Prostate gland (tissue), 2 donors: ENCODE results near the gene DNAH12.
"Not testable (repeated sequence)": the region's sequence is repeated elsewhere in the genome, so short reads cannot be mapped to it uniquely, and the experiment has no call there.

Experiments used
- POLR2A ChIP-seq: fragments of 450-650 bp; IDR thresholded peaks from one replicate; pipeline ENCODE4 v1.6.1; 2016; ENCODE audit warnings: antibody characterized with exemption, mild to moderate bottlenecking
- TF ChIP-seq, protein P1 (sequence below), 4 experiments: fragments of 200-600 bp in 2 of 4; fragments of 450-650 bp in 2 of 4; sonication (generic) in 2 of 4; IDR thresholded peaks; 1 replicate in 3 of 4; 2 replicates in 1 of 4; pipeline ENCODE4 v1.5.1; 2016 to 2019; ENCODE audit warnings: antibody characterized with exemption in 4 of 4, mild to moderate bottlenecking in 2 of 4, moderate library complexity in 2 of 4

DNA sequence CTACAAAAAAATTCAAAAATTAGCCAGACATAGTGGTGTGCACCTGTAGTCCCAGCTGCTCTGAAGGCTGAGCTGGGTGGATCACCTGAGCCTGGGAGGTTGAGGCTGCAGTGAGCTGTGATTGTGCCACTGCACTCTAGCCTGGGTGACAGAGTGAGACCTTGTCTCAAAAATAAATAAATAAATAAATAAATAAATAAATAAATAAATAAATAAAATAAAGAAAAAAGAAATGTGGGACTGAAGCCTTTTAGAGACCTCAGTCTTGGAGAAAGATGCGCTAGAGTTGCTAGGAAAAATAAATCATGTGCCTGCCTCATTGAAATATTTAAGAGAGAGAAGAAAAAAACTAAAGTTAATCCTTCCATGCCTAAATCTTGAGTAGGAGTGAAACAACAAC is 187.9 kb downstream of the DNAH12 start:
- TF ChIP-seq, protein P1, sequence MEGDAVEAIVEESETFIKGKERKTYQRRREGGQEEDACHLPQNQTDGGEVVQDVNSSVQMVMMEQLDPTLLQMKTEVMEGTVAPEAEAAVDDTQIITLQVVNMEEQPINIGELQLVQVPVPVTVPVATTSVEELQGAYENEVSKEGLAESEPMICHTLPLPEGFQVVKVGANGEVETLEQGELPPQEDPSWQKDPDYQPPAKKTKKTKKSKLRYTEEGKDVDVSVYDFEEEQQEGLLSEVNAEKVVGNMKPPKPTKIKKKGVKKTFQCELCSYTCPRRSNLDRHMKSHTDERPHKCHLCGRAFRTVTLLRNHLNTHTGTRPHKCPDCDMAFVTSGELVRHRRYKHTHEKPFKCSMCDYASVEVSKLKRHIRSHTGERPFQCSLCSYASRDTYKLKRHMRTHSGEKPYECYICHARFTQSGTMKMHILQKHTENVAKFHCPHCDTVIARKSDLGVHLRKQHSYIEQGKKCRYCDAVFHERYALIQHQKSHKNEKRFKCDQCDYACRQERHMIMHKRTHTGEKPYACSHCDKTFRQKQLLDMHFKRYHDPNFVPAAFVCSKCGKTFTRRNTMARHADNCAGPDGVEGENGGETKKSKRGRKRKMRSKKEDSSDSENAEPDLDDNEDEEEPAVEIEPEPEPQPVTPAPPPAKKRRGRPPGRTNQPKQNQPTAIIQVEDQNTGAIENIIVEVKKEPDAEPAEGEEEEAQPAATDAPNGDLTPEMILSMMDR (IDR thresholded peaks at IDR 0.05): not testable (repeated sequence)
- not testable (repeated sequence) for TF ChIP-seq POLR2A
